Adipocyte (in vitro differentiated cells): Measurements from ENCODE around the gene IFITM2.
A peak's percentile ranks its signal among the peaks of the same experiment; 100 is the strongest.

Experiments
- DNase-seq: peaks from one replicate; pipeline ENCODE4 v3.0.0-alpha.2; 2015; ENCODE audit warnings: low read depth
- H3K27me3 ChIP-seq: replicated peaks from 2 replicates; pipeline ENCODE4 v1.7.0; 2013; ENCODE audit warnings: mild to moderate bottlenecking, low read length, moderate library complexity; ENCODE audit not compliant: control insufficient read depth, insufficient read depth
- H3K36me3 ChIP-seq: 2 replicates; pipeline ENCODE4 v1.7.0; 2013; ENCODE audit warnings: low read length, mild to moderate bottlenecking, moderate library complexity; ENCODE audit not compliant: control insufficient read depth, insufficient read depth, severe bottlenecking
- H3K4me1 ChIP-seq: 2 replicates; pipeline ENCODE4 v1.7.0; 2013; ENCODE audit warnings: mild to moderate bottlenecking, low read length, moderate library complexity; ENCODE audit not compliant: control insufficient read depth, insufficient read depth
- H3K4me3 ChIP-seq: 2 replicates; pipeline ENCODE4 v1.7.0; 2013; ENCODE audit warnings: mild to moderate bottlenecking, low read length, moderate library complexity
- H3K9ac ChIP-seq: 2 replicates; pipeline ENCODE4 v1.7.0; 2013; ENCODE audit warnings: mild to moderate bottlenecking, low read length, moderate library complexity
- H3K9me3 ChIP-seq: 2 replicates; pipeline ENCODE4 v1.7.0; 2013; ENCODE audit warnings: mild to moderate bottlenecking, low read length, moderate library complexity; ENCODE audit not compliant: control insufficient read depth

IFITM2 gene

GRCh38 chr11:297586-298405 is 9.8 kb upstream of the IFITM2 start:
- H3K4me3 ChIP-seq: no peak overlapping the region
- no peak for DNase-seq
- peaks cover 21% of the 10 kb centered on the region for H3K27me3 ChIP-seq
- H3K4me1 ChIP-seq: peaks cover 8% of the 10 kb centered on the region
- H3K9me3 ChIP-seq: no peaks in the 10 kb centered on the region
- no peaks in the 10 kb centered on the region for H3K36me3 ChIP-seq
- H3K9ac ChIP-seq: peak overlapping the region; percentile 42

- DNase-seq: no peak
- H3K27me3 ChIP-seq: peaks cover 21% of the 10 kb centered on the region
- H3K9me3 ChIP-seq: no peaks in the 10 kb centered on the region
- H3K9ac ChIP-seq: no peak overlapping the region
- peaks cover 8% of the 10 kb centered on the region for H3K4me1 ChIP-seq
- no peaks in the 10 kb centered on the region for H3K36me3 ChIP-seq
- no peak overlapping the region for H3K4me3 ChIP-seq
These were observed 9.1 kb upstream of the IFITM2 start for GRCh38 chr11:298406-299065.

DNA sequence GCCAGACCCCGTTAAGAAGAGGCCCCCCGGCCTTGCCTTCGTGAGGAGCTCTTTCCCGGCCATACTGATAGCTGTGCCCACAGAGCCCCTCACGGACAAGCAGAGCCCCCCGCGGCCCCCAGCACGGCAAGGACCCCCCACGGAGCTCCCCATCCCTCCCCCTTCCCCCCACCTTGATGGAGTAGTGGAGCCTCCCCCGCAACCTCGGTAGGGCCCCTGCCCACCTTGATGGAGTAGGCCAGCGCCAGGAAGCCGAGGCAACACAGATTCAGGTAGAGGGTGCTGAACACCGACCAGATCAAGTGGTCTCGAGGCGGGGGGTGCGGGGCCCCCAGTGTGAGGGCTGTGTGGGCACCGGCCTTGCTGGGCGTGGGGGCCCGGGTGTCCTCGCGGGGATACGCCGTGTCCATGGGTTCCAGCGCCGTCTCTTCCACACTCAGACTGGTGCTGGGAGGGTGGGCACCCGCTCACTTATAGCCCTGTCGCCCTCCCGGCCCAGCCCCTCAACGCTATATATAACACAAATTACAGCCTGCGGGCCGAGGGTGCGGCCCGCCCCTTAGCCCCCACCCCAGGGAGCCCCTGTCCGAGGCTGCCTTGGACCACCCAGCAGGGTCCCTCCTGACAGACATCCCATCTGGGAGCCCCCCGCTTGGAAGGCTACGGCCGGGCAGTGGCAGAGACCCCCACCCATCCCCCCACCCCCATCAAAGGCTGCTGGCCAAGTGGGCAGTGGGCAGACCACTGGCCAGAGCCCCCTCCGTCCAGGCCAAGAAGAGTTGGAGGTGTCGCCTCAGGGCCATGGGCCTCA is 8.3 kb upstream of the IFITM2 start, which contains the start of gene IFITM5:
IFITM5 (minus strand) TSS at position 446 of the 811 bp plus-strand sequence; CDS start at position 410, 36 bp downstream.
- Histone ChIP-seq H3K36me3 (no peaks in the 10 kb centered on the region), H3K4me1 (peaks cover 8% of the 10 kb centered on the region), H3K4me3 (no peak within 1 kb of the TSS), H3K9ac (no peak within 1 kb of the TSS), H3K27me3 (peaks cover 21% of the 10 kb centered on the region), H3K9me3 (no peaks in the 10 kb centered on the region)
- no peak for DNase-seq

DNA sequence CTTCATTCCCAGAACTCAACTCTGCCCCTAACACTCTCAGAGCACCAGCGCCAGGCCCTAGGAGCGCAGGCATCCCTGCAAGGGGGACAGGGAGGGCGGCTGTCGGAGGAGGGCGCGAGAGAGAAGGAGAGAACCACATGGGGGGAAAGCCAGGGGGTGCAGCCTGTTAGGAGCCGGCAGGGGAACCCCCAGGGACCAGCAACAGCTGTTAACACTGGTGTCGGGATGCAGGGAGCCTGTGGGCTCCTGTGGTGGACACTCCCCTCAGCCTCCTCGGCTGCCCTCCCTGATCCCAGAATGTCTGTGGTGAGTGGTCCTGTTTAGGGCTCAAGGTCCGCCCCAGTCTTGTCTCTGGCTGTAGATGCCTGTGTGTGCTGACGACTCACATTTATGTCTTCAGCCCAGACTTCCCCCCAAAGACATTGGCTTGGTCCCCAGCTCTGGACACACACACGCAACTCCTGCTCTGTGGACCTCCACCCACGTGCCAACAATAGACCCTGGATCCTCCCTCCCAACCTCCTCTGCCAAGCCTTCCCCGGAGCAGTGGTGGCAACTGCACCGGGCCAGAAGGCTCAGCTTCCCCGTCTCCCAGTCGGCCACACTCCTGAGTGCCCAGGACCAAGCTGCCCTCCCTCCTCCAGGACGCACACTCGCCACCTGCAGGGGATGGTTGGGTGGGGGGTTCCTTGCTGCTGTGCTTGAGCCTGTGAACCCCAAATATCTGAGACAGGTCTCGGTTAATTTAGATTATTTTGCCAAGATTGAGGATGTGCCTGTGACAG is 7.5 kb upstream of the IFITM2 start:
- Histone ChIP-seq H3K27me3 (peaks cover 21% of the 10 kb centered on the region), H3K9me3 (no peaks in the 10 kb centered on the region), H3K36me3 (no peaks in the 10 kb centered on the region), H3K4me3 (no peak overlapping the region), H3K4me1 (peaks cover 8% of the 10 kb centered on the region), H3K9ac (no peak overlapping the region)
- no peak for DNase-seq

GRCh38 chr11:303363-303762 is 4.3 kb upstream of the IFITM2 start:
- no peak for DNase-seq

GRCh38 chr11:304061-304506 is 3.5 kb upstream of the IFITM2 start:
- H3K9ac ChIP-seq: no peak overlapping the region
- H3K36me3 ChIP-seq: no peaks in the 10 kb centered on the region
- peaks cover 1% of the 10 kb centered on the region for H3K4me1 ChIP-seq
- no peak for DNase-seq
- no peak overlapping the region for H3K4me3 ChIP-seq
- H3K9me3 ChIP-seq: no peaks in the 10 kb centered on the region
- peaks cover 12% of the 10 kb centered on the region for H3K27me3 ChIP-seq

More at GRCh38 chr11:303363-303762, 4.3 kb upstream of the IFITM2 start:
- Histone ChIP-seq H3K27me3 (peaks cover 17% of the 10 kb centered on the region), H3K9me3 (no peaks in the 10 kb centered on the region), H3K36me3 (no peaks in the 10 kb centered on the region), H3K4me3 (no peak overlapping the region), H3K4me1 (no peaks in the 10 kb centered on the region), H3K9ac (no peak overlapping the region)

GRCh38 chr11:304915-305843 is 2.4 kb upstream of the IFITM2 start:
- Histone ChIP-seq H3K9ac (no peak overlapping the region), H3K9me3 (no peaks in the 10 kb centered on the region), H3K4me3 (no peak overlapping the region), H3K4me1 (peaks cover 11% of the 10 kb centered on the region), H3K27me3 (peaks cover 7% of the 10 kb centered on the region), H3K36me3 (no peaks in the 10 kb centered on the region)
- DNase-seq: peak; percentile 91

DNA sequence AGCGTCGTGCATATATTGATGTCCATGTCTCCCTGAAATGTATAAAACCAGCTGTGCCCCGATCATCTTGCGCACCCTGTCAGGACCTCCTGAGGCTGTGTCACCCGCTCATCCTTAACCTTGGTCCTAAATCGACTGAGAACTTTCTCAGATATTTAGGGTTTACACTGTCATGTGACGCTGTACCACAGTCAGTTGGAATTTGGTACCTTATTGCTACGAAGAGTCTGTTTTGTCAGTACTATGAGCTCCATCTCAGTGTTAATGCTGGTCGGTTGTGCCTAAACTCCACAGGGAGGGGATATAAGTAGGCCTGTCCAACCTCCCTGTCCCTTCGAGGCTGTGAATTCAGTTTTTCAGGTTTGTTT is 1.8 kb upstream of the IFITM2 start:
- Histone ChIP-seq H3K9ac (no peak overlapping the region), H3K27me3 (peaks cover under 1% of the 10 kb centered on the region), H3K4me3 (no peak overlapping the region), H3K4me1 (peaks cover 11% of the 10 kb centered on the region), H3K9me3 (no peaks in the 10 kb centered on the region), H3K36me3 (no peaks in the 10 kb centered on the region)
- DNase-seq: no peak

GRCh38 chr11:306645-307371 is 808 bp upstream of the IFITM2 start:
- Histone ChIP-seq H3K9me3 (no peaks in the 10 kb centered on the region), H3K4me1 (peaks cover 12% of the 10 kb centered on the region), H3K4me3 (no peak overlapping the region), H3K27me3 (no peaks in the 10 kb centered on the region), H3K36me3 (no peaks in the 10 kb centered on the region), H3K9ac (no peak overlapping the region)
- DNase-seq: no peak
